HFF-Myc (cell line): ENCODE results near the gene MCF2L2.

Experiments
- DNase-seq: peaks from one replicate; pipeline ENCODE4 v3.0.0-alpha.2; 2011; ENCODE audit warnings: low read depth; ENCODE audit errors: extremely low read depth
- H3K4me3 ChIP-seq: replicated peaks from 2 replicates; pipeline ENCODE4 v1.5.1; 2011; ENCODE audit warnings: low read depth, mild to moderate bottlenecking, control low read depth, low read length
- TF ChIP-seq, protein P1 (sequence below): IDR thresholded peaks from 2 replicates; pipeline ENCODE4 v1.5.1; 2012; ENCODE audit warnings: mild to moderate bottlenecking, low read depth, low read length, control low read depth; ENCODE audit errors: missing control alignments

Gene MCF2L2

DNA sequence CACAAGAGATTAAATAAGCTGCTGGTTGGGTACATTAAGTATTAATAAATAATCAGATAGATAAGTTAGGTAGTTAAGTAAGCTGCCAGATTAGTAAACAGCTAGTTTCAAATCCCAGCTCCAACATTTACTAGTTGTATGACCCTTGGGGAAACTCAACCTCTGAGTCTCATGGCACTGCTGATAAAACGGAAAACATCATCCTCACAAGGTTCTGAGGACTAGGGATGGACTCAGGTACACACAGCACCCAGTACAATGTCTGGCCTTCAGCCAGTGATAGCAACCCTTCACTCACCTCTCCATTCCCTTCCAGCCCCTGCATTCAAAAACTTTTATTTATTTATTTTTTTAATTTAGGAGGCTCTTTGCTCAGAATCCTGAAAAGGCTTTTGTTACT, 143.1 kb downstream of the MCF2L2 start:
- H3K4me3 ChIP-seq, result no peak overlapping the region

DNA sequence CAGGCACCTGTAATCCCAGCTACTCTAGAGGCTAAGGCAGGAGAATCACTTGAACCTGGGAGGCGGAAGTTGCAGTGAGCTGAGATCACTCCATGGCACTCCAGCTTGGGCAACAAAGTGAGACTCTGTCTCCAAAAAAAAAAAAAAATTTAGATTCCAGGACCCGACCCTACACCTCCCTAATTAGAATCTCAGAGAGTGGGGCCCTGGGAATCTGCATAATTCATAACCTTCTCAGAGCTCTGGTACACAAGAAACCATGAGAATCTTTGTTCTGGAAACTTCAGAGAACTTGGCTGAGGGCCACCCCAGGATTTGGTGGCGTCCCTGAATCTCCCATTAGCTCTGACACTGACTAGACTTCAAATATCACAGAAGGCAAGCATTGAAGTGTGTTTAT, 143.8 kb downstream of the MCF2L2 start:
- no peak for DNase-seq
- H3K4me3 ChIP-seq, result no peak overlapping the region
- TF ChIP-seq, protein P1, sequence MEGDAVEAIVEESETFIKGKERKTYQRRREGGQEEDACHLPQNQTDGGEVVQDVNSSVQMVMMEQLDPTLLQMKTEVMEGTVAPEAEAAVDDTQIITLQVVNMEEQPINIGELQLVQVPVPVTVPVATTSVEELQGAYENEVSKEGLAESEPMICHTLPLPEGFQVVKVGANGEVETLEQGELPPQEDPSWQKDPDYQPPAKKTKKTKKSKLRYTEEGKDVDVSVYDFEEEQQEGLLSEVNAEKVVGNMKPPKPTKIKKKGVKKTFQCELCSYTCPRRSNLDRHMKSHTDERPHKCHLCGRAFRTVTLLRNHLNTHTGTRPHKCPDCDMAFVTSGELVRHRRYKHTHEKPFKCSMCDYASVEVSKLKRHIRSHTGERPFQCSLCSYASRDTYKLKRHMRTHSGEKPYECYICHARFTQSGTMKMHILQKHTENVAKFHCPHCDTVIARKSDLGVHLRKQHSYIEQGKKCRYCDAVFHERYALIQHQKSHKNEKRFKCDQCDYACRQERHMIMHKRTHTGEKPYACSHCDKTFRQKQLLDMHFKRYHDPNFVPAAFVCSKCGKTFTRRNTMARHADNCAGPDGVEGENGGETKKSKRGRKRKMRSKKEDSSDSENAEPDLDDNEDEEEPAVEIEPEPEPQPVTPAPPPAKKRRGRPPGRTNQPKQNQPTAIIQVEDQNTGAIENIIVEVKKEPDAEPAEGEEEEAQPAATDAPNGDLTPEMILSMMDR, result no peak

More for the DNA sequence above, 143.1 kb downstream of the MCF2L2 start:
- DNase-seq, result no peak
- TF ChIP-seq, protein P1, result no peak

DNA sequence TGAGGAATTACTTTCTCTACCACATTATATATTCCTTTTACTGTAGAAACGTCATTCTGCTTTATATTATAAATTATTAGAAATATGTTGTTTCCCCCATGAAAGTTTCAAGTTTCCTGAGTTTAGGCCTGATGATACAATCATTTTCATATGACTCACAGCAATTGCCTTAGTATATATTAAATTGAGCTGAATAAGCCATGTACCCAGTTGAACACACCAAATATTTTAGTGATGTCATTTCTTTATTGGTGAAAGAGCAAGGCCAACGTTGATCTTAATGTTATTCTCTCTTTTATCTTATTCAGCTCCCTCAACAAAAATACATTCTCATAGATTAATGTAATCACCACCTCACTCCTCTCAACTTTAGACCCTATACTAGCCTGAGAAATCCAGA, 144.5 kb downstream of the MCF2L2 start:
- H3K4me3 ChIP-seq, result no peak overlapping the region
- no peak for DNase-seq
- TF ChIP-seq, protein P1, result no peak

DNA sequence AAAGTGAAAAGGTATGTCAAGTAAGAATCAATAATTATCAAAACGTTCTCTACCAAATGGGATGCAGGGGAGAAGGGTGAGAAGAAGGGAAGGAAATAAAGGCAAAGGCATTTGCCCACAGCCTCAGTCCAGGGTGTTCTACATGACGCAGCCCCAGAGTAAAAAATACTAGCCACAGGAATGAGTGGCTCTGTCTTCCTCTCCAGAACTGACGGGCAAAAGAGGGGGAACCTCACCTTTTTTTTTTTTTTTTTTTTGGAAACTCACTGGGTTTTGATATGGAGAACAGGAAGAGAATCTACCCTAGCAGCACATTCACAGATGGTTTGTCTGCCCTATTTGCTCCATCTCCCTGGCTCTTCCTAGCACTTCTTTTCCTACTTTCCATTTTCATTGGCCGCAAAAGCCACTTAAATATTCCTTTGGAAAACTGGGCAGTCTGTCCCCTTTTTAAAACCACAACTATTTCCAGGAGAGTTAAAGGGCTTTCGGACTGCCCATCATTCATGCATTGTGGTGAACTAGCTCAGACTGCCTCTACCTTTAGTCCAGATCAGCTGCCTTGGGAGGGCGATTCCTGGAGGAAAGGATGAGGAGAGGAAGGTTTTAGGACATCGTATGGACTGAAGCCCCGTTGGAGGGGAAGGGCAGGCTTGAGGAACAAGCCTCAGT, 147.2 kb downstream of the MCF2L2 start:
- TF ChIP-seq, protein P1, result no peak
- no peak for DNase-seq
- H3K4me3 ChIP-seq, result no peak overlapping the region

DNA sequence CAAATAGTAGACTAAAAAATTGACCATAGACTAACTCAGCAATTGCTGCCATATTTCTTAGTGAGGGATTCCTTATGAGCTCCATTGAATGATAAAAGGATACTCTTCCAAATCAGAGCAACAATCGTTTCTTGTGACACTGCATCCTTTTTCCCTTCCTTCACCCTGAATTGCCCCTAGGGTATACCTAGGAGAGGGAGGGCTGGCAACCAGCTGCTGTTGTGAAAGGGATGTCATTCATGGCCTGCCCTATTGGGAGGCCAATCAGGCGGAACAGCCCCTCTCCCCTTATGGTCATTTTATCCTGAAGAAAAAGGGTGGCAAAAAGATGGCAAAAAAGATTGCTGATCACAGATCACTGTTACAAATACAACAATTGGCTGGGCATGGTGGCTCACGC, 149.0 kb downstream of the MCF2L2 start:
- TF ChIP-seq, protein P1, result no peak
- H3K4me3 ChIP-seq, result no peak overlapping the region
- no peak for DNase-seq

DNA sequence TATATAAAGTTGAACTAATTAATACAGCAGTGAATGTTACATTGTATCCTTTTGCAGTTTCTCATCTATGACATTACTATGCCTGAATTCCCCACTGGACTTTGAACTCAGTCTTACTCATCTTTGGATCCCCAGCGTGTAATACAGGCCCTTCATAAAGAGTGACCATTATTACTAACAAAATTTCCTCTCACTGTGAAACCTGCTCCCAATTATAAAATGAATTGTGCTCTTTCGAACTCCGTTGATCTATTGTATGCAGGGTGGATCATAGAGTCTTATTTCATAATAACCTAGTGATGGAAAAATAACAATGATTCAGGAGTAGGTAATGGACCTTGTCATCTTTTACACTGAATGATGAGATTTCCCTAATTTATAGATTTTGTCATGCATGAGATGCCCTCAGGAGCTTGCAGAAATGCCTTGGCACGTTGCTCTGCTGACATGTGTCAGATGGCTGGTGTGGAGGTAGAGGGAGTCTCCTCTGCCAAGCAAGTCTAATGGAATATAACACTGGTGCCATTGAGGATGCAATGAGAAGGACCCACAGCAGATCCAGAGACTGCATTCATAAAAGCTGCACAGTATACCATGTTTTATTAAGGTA, 149.8 kb downstream of the MCF2L2 start:
- TF ChIP-seq, protein P1, result no peak
- no peak overlapping the region for H3K4me3 ChIP-seq
- no peak for DNase-seq
